Fibroblast of the aortic adventitia (primary cell): ENCODE measurements around the gene G6PC2. TPM values are rescaled to one million over a fixed set of nuclear protein-coding genes. Genes with fewer than 3 reads are reported as not detected.

ENCODE experiments used
- DNase-seq: peaks from one replicate; pipeline ENCODE4 v3.0.0-alpha.2; 2010; ENCODE audit warnings: low read depth
- H3K4me3 ChIP-seq: 2 replicates; pipeline ENCODE4 v1.5.1; 2011; ENCODE audit warnings: low read depth, mild to moderate bottlenecking, control low read depth, low read length, moderate library complexity
- CTCF ChIP-seq: IDR thresholded peaks from 2 replicates; pipeline ENCODE4 v1.5.1; 2011; ENCODE audit warnings: mild to moderate bottlenecking, low read length, control low read depth, inconsistent platforms; ENCODE audit not compliant: insufficient read depth
- total RNA-seq: library from RNA; depleted of rRNA; stranded (reverse); fragments of >200 nt; gene quantifications from 2 replicates; pipeline ENCODE4 v1.2.3, GENCODE V29; 2012; ENCODE audit warnings: low replicate concordance

The G6PC2 gene
- total RNA-seq, 1 donor, result not detected

GRCh38 chr2:168955321-168955720 lies 54.2 kb downstream of the G6PC2 start:
- H3K4me3 ChIP-seq, result no peak overlapping the region
- no peak for TF ChIP-seq CTCF
- DNase-seq, result no peak

- no peak overlapping the region for H3K4me3 ChIP-seq
- no peak for DNase-seq
- no peak for TF ChIP-seq CTCF
These were observed 55.3 kb downstream of the G6PC2 start for GRCh38 chr2:168956392-168956791.

Other genes with a start within 250 kb of the G6PC2 start
- 0.81 TPM in 1 of 2 replicates, not detected in the other for gene NOSTRIN, start 98.7 kb upstream of the G6PC2 start, total RNA-seq
- 19.3 TPM in 1 of 2 replicates, not detected in the other for gene SPC25, start 10.9 kb upstream of the G6PC2 start, total RNA-seq
- not detected in 2 replicates for gene ABCB11, start 130.0 kb downstream of the G6PC2 start, total RNA-seq
- gene DHRS9, start 168.3 kb downstream of the G6PC2 start, total RNA-seq, result 0.36 TPM in 1 of 2 replicates, not detected in the other